BJ (cell line): Measurements from ENCODE around the gene KCND3. TPM values are rescaled to one million over a fixed set of nuclear protein-coding genes. Genes with fewer than 3 reads are reported as not detected.

ENCODE experiments used
- CTCF ChIA-PET: fragments of 350-600 bp; formaldehyde crosslinking; extraction: SDS; loops from one replicate; lab custom pipeline; 2021; ENCODE audit warnings: antibody characterized with exemption, inconsistent platforms; lab: Yijun Ruan, JAX
- POLR2A ChIA-PET: fragments of 300-600 bp; sonication (Branson Sonifier 250); formaldehyde crosslinking; extraction: SDS; loops from one replicate; lab custom pipeline; 2021; ENCODE audit warnings: antibody characterized with exemption; lab: Charles Lee
- DNase-seq: peaks from one replicate; pipeline ENCODE4 v3.0.0-alpha.2; 2011; ENCODE audit warnings: low read depth
- H3K27me3 ChIP-seq: 2 replicates; pipeline ENCODE4 v1.6.0; 2011; ENCODE audit warnings: low read length; ENCODE audit not compliant: control insufficient read depth, insufficient read depth
- H3K36me3 ChIP-seq: 2 replicates; pipeline ENCODE4 v1.5.1; 2011; ENCODE audit warnings: low read length; ENCODE audit not compliant: control insufficient read depth, insufficient read depth
- H3K4me3 ChIP-seq: 2 replicates; pipeline ENCODE4 v1.5.1; 2011; ENCODE audit warnings: low read depth, mild to moderate bottlenecking, control low read depth, low read length
- CTCF ChIP-seq: IDR thresholded peaks from 2 replicates; pipeline ENCODE4 v1.5.1; 2011; ENCODE audit warnings: low read depth, mild to moderate bottlenecking, control low read depth, inconsistent platforms, low read length, moderate library complexity; ENCODE audit not compliant: insufficient read depth
- polyA plus RNA-seq: library from polyadenylated mRNA; depleted of rRNA; stranded (reverse); fragments of >200 nt; gene quantifications from 2 replicates; pipeline ENCODE4 v1.2.3, GENCODE V29; 2011

The KCND3 gene
- polyA plus RNA-seq, 1 experiment = 3.6 TPM

GRCh38 chr1:111990878-111991718 lies 1.6 kb upstream of the KCND3 start:
- ChIA-PET CTCF (interaction anchor here (1.0 kb wide), 2 partner anchors 13 to 368 kb away, joined by 3 read pairs; no protein-coding TSS in a partner anchor), POLR2A (no interaction called here)
- Histone ChIP-seq H3K4me3 (peak overlapping the region; percentile 7; the same call in 1 of the 2 replicates), H3K27me3 (peaks cover 40% of the 10 kb centered on the region), H3K36me3 (no peaks in the 10 kb centered on the region)
- no peak for DNase-seq
- peak; percentile 31 for TF ChIP-seq CTCF

- DNase-seq = no peak
- Histone ChIP-seq H3K27me3 (peaks cover 40% of the 10 kb centered on the region), H3K36me3 (no peaks in the 10 kb centered on the region), H3K4me3 (peak overlapping the region; percentile 43)
- POLR2A ChIA-PET = no interaction called here
- CTCF ChIA-PET = no interaction called here
- TF ChIP-seq CTCF = 0 out of 2 replicates have a peak, but pooled peaks have one; percentile 0
Measured at GRCh38 chr1:111990026-111990877, 784 bp upstream of the KCND3 start.

GRCh38 chr1:111988743-111989453 lies 570 bp downstream of the KCND3 start:
- peaks cover 38% of the 10 kb centered on the region for H3K27me3 ChIP-seq
- H3K36me3 ChIP-seq = no peaks in the 10 kb centered on the region
- POLR2A ChIA-PET = no interaction called here
- DNase-seq = no peak
- no peak for TF ChIP-seq CTCF
- H3K4me3 ChIP-seq = peak overlapping the region; percentile 43
- CTCF ChIA-PET = no interaction called here

- Histone ChIP-seq H3K36me3 (no peaks in the 10 kb centered on the region), H3K4me3 (no peak overlapping the region), H3K27me3 (peaks cover 36% of the 10 kb centered on the region)
- ChIA-PET CTCF (no interaction called here), POLR2A (no interaction called here)
- TF ChIP-seq CTCF = no peak
- DNase-seq = no peak
Measured at GRCh38 chr1:111988377-111988742, 1.1 kb downstream of the KCND3 start.
